Stimulated activated CD8-positive, alpha-beta memory T cell treated with anti-CD3 and anti-CD28 coated beads, Interleukin-4, amount 100 ng/mL, for 4 hours (primary cell): ENCODE measurements around the gene DCUN1D2.

Source experiments
- DNase-seq, 2 donors: peaks; one replicate each; pipeline ENCODE4 v3.0.0-alpha.2; 2020; ENCODE audit warnings: low read depth in 2 of 2, low spot score in 1 of 2

Gene DCUN1D2

DNA sequence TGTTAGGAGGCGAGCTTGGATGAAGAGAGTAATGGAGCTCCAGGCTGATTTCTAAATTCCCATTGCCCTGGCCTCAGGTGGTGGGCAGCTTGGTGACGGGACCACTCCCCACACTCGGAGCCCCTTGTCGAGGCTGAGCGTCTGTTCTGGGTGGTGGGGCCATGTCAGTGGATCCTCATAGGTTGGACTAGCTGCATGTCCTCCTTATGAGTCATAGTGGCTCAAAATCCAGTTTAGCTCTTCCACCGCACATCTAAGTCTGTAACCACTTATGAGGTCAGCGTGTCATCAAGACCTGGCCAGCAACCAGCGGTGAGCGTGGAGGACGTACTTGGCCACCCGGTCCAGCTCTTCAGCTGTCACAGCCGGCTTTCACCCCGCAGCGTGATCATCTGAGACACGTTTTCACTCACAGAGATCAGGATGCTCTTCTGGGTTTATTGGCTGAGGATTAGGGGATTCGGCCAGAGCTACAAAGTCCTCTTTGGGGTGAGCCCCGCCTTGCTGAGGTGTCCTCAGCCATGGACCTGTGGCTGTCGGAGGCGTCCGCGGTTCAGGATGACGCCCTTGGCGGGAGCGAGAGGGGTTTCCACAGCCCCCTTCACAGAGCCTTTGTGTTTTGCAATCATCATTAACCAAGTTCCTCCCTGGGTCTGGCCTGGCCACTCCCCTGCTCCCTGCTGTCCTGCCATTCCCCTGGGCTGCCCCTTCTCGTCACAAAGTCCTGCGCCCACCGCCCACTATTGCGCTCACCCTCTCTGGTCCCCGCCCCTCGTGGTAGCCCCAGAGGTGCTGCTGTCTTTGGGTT, 79.1 kb downstream of the DCUN1D2 start:
- DNase-seq = no peak

- DNase-seq = no peak
Observed at GRCh38 chr13:113410472-113411201, 79.9 kb downstream of the DCUN1D2 start.

DNA sequence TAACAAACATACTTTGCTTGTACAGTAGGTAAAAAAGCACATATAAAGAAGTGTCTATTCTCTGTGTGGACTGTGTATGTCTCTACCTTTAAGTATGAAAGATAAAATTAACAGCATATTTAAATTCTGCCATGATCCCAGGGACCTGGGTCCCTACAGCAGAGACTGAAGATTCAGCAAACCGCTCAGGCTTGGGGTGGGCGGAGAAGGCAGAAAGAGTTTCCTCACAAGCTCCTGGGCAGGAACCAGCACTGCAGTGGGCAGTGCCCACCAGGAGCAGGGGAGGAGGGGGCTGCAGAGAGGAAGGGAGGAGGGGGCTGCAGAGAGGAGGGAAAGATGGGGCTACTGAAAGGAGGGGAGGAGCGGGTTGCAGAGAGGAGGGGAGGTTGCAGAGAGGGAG, 81.9 kb downstream of the DCUN1D2 start:
- DNase-seq = no peak

- no peak for DNase-seq
Observed at GRCh38 chr13:113407531-113408393, 82.7 kb downstream of the DCUN1D2 start.

DNA sequence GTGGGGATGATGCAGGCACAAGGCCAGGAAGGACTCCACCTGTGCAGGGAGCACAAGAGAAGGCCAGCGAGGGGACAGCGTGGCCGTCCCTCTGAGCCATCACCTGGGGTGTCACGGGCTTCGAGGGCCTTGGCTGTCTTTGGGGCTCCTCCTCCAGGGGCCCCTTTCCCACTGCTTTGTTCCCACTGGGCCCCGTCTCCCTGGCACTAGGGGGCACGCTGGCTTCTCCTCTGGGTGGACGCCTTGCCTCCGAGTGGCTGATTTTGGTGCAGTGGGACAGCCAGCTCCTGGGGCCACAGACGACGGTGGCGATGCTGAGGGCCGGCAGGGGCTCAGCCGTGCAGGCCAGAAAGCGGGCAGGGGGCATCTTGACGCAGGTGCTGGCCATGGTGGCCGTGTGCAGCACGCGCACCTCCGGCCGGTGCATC, 83.4 kb downstream of the DCUN1D2 start:
- no peak for DNase-seq

DNA sequence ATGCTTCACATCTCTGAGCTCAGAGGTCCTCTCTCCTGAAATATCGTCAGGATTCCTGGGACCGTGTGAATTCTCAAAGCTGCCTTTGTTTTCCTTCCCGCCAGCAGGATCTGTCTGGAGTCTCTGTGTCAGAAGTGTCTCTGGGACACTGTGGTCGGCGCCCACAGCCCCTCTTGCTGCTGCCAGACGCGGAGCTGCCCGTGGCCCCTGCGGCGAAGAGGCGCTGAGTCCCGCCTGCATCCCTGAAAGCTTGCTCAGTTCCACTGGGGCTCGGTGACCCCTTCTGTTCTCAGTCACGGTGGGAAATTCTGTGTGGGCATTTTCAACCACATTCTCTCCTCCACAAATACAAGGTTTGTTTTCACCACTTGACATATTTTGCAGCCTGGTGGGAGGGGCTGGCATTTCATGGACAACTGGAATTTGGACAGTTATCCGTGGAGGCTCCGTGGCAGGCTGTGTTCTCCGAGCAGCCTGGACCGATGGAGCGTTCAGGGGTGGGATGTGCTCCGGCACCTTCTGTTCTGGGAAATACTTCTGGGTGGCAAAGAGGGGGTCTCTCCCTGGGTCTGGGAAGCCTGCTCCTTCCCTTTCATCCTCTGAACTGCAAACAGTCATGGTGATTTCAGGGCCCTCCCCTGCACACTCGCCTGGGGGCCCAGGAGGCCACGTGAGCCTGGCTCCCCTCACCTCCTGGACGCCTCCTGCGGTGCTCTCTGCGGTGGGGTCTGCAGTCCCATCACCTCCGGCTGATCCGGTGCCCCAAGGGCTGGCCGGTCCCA, 84.0 kb downstream of the DCUN1D2 start:
- no peak for DNase-seq
